Choroid plexus epithelial cell (primary cell): ENCODE data around the gene KCNH3.

Experiments used
- DNase-seq: peaks from one replicate; pipeline ENCODE4 v3.0.0-alpha.2; 2010; ENCODE audit warnings: low read depth
- H3K4me3 ChIP-seq: 2 replicates; pipeline ENCODE4 v1.5.1; 2011; ENCODE audit warnings: low read depth, mild to moderate bottlenecking, control low read depth, low read length, moderate library complexity
- CTCF ChIP-seq: conservative IDR thresholded peaks from 2 replicates; pipeline ENCODE4 v1.5.1; 2011; ENCODE audit warnings: low read depth, mild to moderate bottlenecking, control low read depth, inconsistent platforms, low read length, moderate library complexity

KCNH3 gene

DNA sequence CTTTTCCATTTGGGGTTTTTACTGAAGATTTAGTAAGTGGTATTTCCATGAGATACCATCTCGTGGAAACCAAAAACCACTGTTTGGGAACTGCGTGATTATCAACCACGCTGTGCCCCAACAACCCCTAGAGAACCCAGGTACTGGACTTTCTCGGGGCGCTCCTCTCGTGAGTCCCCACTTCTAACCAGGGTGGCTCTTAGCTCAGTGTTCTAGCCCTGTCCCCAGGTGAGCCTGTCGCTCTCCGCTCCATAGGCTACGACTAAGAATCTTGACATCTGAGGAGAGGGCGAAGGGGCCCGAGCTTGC, 28.4 kb downstream of the KCNH3 start:
- DNase-seq = no peak
- TF ChIP-seq CTCF = no peak
- H3K4me3 ChIP-seq = peak overlapping the region; percentile 98

GRCh38 chr12:49567611-49568441, 29.0 kb downstream of the KCNH3 start, which contains the start of gene MCRS1:
Gene MCRS1, minus strand, starts transcription at chr12:49568142. Its CDS starts 1,411 bp downstream, at chr12:49566731.
- peak; percentile 95 for DNase-seq
- TF ChIP-seq CTCF = no peak
- H3K4me3 ChIP-seq = peak within 1 kb of the TSS; percentile 98

DNA sequence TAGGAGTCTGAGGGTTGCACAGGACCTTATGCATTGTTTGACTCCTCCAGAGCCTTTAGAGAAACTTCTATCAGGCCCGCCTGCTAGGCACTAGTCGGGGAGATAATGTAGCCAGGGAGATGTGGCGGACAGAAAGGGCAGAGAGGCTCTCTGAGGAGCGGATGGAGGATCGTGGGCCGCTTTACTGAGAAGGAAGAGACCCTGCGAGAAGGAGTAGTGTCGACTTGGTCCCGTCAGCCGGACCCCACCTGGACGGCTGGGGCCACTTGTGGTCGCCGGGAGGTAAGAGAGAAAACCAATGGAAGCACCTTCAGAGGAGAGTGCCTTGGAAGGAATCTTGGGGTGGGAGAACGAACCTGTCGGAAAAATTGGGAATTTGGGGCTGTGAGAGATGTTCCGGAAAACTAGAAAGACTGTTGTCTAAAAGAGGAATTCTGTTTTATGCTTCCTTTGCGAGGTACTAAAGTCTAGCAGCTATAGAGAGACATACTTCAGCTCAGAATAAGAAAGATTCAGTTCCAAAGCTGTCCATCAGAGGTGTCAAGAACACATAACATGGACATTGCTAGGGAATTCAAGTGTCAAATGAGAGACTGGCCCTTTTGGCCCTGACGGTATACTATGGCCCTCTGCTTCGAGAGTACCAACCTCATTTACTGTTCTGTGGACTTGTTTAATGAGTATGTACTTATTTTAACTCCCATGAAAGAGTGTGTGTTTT, 29.8 kb downstream of the KCNH3 start:
- H3K4me3 ChIP-seq = peak overlapping the region; percentile 98
- no peak for DNase-seq
- TF ChIP-seq CTCF = no peak

- DNase-seq = no peak
- TF ChIP-seq CTCF = no peak
- H3K4me3 ChIP-seq = no peak overlapping the region
Measured at GRCh38 chr12:49577589-49578315, 38.9 kb downstream of the KCNH3 start.

DNA sequence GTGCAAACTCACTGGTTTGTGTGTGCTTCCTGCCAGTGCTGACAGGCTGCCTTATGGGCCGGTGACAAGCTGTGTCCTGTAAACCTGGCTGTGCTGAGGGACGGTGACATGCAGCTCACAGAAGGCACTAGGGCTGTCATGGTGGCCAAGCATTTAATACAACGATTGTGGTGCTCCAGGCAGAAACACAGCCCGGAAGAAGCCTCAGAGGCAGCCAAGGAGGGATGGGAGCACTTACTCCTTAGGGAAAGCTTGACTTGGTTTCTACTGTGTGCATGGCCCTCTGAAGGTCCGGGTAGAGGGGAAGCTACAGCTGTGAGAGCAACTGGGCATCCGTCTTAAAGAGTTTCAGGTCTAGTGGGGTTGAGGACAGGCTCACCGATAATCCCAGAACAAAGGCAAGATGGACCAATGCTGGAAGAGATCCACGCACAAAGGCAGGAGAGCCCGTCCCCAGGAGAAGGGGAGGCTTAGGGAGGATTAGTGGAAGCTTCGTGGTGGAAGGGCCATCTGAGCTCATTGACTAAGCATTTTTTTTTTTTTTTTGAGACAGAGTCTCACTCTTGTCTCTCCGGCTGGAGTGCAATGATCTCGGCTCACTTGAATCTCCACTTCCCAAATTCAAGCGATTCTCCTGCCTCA, 39.8 kb downstream of the KCNH3 start:
- TF ChIP-seq CTCF = no peak
- no peak overlapping the region for H3K4me3 ChIP-seq
- DNase-seq = no peak

- no peak overlapping the region for H3K4me3 ChIP-seq
- TF ChIP-seq CTCF = peak; percentile 96
- DNase-seq = peak; percentile 85
Measured at GRCh38 chr12:49580572-49581535, 42.0 kb downstream of the KCNH3 start.
